GM23338 (cell line): ENCODE data around the gene RAB21. TPM values are rescaled to one million over a fixed set of nuclear protein-coding genes. Genes with fewer than 3 reads are reported as not detected.

Source experiments
- ATAC-seq: fragments of 200-7000 bp; cut with Tn5 transposase; 3 replicates; pipeline ENCODE4 v1.9.1; 2020
- DNase-seq: peaks from one replicate; pipeline ENCODE4 v3.0.0-alpha.2; 2015; ENCODE audit warnings: low spot score
- H2AFZ ChIP-seq: fragments of 200-600 bp; sonication (generic); 2 replicates; pipeline ENCODE4 v1.8.0; 2016; ENCODE audit warnings: antibody characterized with exemption, mild to moderate bottlenecking, moderate library complexity
- H3F3A ChIP-seq: fragments of 200-600 bp; sonication (generic); replicated peaks from 2 replicates; pipeline ENCODE4 v1.8.0; 2017; ENCODE audit warnings: antibody characterized with exemption, mixed run types, low read depth
- H3K27ac ChIP-seq: fragments of 200-600 bp; sonication (generic); 2 replicates; pipeline ENCODE4 v1.6.1; 2016; ENCODE audit warnings: low read depth
- H3K27me3 ChIP-seq: fragments of 200-600 bp; sonication (generic); 2 replicates; pipeline ENCODE4 v1.8.0; 2016; ENCODE audit warnings: mild to moderate bottlenecking, mixed run types, moderate library complexity; ENCODE audit not compliant: insufficient read depth
- H3K36me3 ChIP-seq: fragments of 200-600 bp; sonication (generic); 2 replicates; pipeline ENCODE4 v1.8.0; 2016; ENCODE audit warnings: mild to moderate bottlenecking; ENCODE audit not compliant: insufficient read depth
- H3K4me1 ChIP-seq: fragments of 200-600 bp; sonication (generic); 2 replicates; pipeline ENCODE4 v1.8.0; 2016; ENCODE audit warnings: mild to moderate bottlenecking, moderate library complexity; ENCODE audit not compliant: insufficient read depth
- H3K4me2 ChIP-seq: fragments of 200-600 bp; sonication (generic); 2 replicates; pipeline ENCODE4 v1.7.1; 2017; ENCODE audit warnings: mixed run types
- H3K4me3 ChIP-seq: fragments of 200-600 bp; sonication (generic); 2 replicates; pipeline ENCODE4 v1.6.1; 2016; ENCODE audit warnings: mixed run types
- H3K79me2 ChIP-seq: fragments of 200-600 bp; sonication (generic); replicated peaks from 2 replicates; pipeline ENCODE4 v1.8.0; 2017; ENCODE audit warnings: mild to moderate bottlenecking; ENCODE audit not compliant: insufficient read depth
- H3K9me2 ChIP-seq: fragments of 200-600 bp; sonication (generic); 2 replicates; pipeline ENCODE4 v1.8.0; 2017; ENCODE audit not compliant: insufficient read depth
- H4K20me1 ChIP-seq: fragments of 200-600 bp; sonication (generic); replicated peaks from 2 replicates; pipeline ENCODE4 v1.8.0; 2017; ENCODE audit warnings: mild to moderate bottlenecking; ENCODE audit not compliant: insufficient read depth
- H3K27ac Mint-ChIP-seq: 2 replicates; pipeline ENCODE4 v1.8.0; 2020; ENCODE audit warnings: inconsistent platforms, mild to moderate bottlenecking, moderate library complexity, mixed read lengths
- H3K27me3 Mint-ChIP-seq: 3 replicates; pipeline ENCODE4 v1.8.0; 2022; ENCODE audit warnings: low read depth, mild to moderate bottlenecking, moderate library complexity, mixed read lengths, inconsistent platforms; ENCODE audit not compliant: insufficient read depth, poor library complexity
- H3K36me3 Mint-ChIP-seq: 3 replicates; pipeline ENCODE4 v1.8.0; 2021; ENCODE audit warnings: low read depth, mild to moderate bottlenecking, inconsistent platforms, moderate library complexity, mixed read lengths
- H3K4me1 Mint-ChIP-seq: 3 replicates; pipeline ENCODE4 v1.8.0; 2020; ENCODE audit warnings: mild to moderate bottlenecking, inconsistent platforms, mixed read lengths
- H3K4me3 Mint-ChIP-seq: 3 replicates; pipeline ENCODE4 v1.8.0; 2021; ENCODE audit warnings: moderate library complexity, mild to moderate bottlenecking, inconsistent platforms, mixed read lengths
- H3K9me3 Mint-ChIP-seq: 3 replicates; pipeline ENCODE4 v1.8.0; 2020; ENCODE audit warnings: moderate library complexity, mild to moderate bottlenecking, inconsistent platforms, mixed read lengths
- CREB1 ChIP-seq: fragments of 250-450 bp; sonication (Bioruptor Pico); IDR thresholded peaks from 2 replicates; pipeline ENCODE4 v1.5.0; 2020; ENCODE audit warnings: low read depth, mild to moderate bottlenecking, moderate library complexity
- CTCF ChIP-seq, 2 experiments: fragments of 200-600 bp in 1 of 2; sonication (generic) in 1 of 2; conservative IDR thresholded peaks; 2 replicates each; pipeline versions ENCODE4 v1.5.1 to v1.6.1; 2016 to 2017; ENCODE audit warnings: antibody characterized with exemption in 2 of 2, low read depth in 2 of 2, mild to moderate bottlenecking in 2 of 2, moderate library complexity in 1 of 2
- ETS1 ChIP-seq: IDR thresholded peaks from 2 replicates; pipeline ENCODE4 v1.6.1; 2016; ENCODE audit warnings: antibody characterized with exemption
- EZH2 ChIP-seq: fragments of 200-600 bp; sonication (generic); IDR thresholded peaks from one replicate; pipeline ENCODE4 v1.8.0; 2017; ENCODE audit warnings: antibody characterized with exemption, mild to moderate bottlenecking, low read depth; ENCODE audit not compliant: unreplicated experiment
- EZH2phosphoT487 ChIP-seq: fragments of 200-600 bp; sonication (generic); IDR thresholded peaks from one replicate; pipeline ENCODE4 v1.8.1; 2018; ENCODE audit warnings: antibody characterized with exemption; ENCODE audit not compliant: unreplicated experiment
- JUNB ChIP-seq: IDR thresholded peaks from one replicate; pipeline ENCODE4 v1.6.1; 2016; ENCODE audit warnings: antibody characterized with exemption; ENCODE audit not compliant: unreplicated experiment
- NANOG ChIP-seq: IDR thresholded peaks from 2 replicates; pipeline ENCODE4 v1.6.1; 2016; ENCODE audit warnings: antibody characterized with exemption, borderline replicate concordance
- POLR2AphosphoS5 ChIP-seq: IDR thresholded peaks from 2 replicates; pipeline ENCODE4 v1.6.1; 2016; ENCODE audit warnings: antibody characterized with exemption, low read depth
- REST ChIP-seq: IDR thresholded peaks from one replicate; pipeline ENCODE4 v1.6.1; 2018; ENCODE audit warnings: antibody characterized with exemption; ENCODE audit not compliant: unreplicated experiment
- STAT1 ChIP-seq: IDR thresholded peaks from one replicate; pipeline ENCODE4 v1.6.1; 2016; ENCODE audit warnings: antibody characterized with exemption; ENCODE audit not compliant: unreplicated experiment
- ZNF114 ChIP-seq: fragments of 250-450 bp; sonication (Bioruptor Pico); IDR thresholded peaks from 2 replicates; pipeline ENCODE4 v1.5.0; 2020; ENCODE audit warnings: mild to moderate bottlenecking, moderate library complexity
- ZNF331 ChIP-seq: fragments of 250-450 bp; sonication (Bioruptor Pico); IDR thresholded peaks from 2 replicates; pipeline ENCODE4 v1.5.0; 2020; ENCODE audit warnings: low read depth, mild to moderate bottlenecking, moderate library complexity
- ZNF462 ChIP-seq: fragments of 250-450 bp; sonication (Bioruptor Pico); IDR thresholded peaks from 2 replicates; pipeline ENCODE4 v1.5.0; 2020; ENCODE audit warnings: mild to moderate bottlenecking, moderate library complexity
- polyA plus RNA-seq: library from polyadenylated mRNA; unstranded; fragments of >200 nt; fragmentation: Nextera tagmentation; extraction: Ambion mirVana; gene quantifications from 2 replicates; pipeline ENCODE4 v1.2.1, GENCODE V29; 2016
- total RNA-seq: library from RNA; depleted of rRNA; stranded (reverse); fragments of >200 nt; shearing (Covaris generic); gene quantifications from 2 replicates; pipeline ENCODE4 v1.2.3, GENCODE V29; 2014

Gene RAB21
- total and polyA plus RNA-seq, 2 experiments from 2014 or later = 9.8 to 27.2 TPM

- TF ChIP-seq ZNF462 (no peak), EZH2 (no peak)
These were observed 49.8 kb downstream of the RAB21 start (continued) for GRCh38 chr12:71804505-71804904.

GRCh38 chr12:71810921-71811320 is 56.3 kb downstream of the RAB21 start:
- Histone ChIP-seq H3K36me3 (no peaks in the 10 kb centered on the region), H4K20me1 (no peaks in the 10 kb centered on the region), H3K9me2 (no peaks in the 10 kb centered on the region), H2AFZ (no peak overlapping the region), H3F3A (no peaks in the 10 kb centered on the region), H3K4me2 (no peak overlapping the region), H3K4me3 (no peak overlapping the region), H3K79me2 (no peaks in the 10 kb centered on the region), H3K27ac (no peak overlapping the region), H3K27me3 (no peaks in the 10 kb centered on the region), H3K4me1 (no peaks in the 10 kb centered on the region)
- ATAC-seq (no peak), DNase-seq (no peak)
- Mint-ChIP-seq H3K4me1 (no peaks in the 10 kb centered on the region), H3K27ac (no peak overlapping the region), H3K36me3 (no peaks in the 10 kb centered on the region), H3K9me3 (no peaks in the 10 kb centered on the region), H3K4me3 (no peak overlapping the region), H3K27me3 (no peaks in the 10 kb centered on the region)
- no peak for TF ChIP-seq CREB1 (CRISPR knock-in tag)
- TF ChIP-seq EZH2phosphoT487 = no peak
- no peak for TF ChIP-seq JUNB
- no peak for TF ChIP-seq ETS1
- no peak for TF ChIP-seq ZNF331 (CRISPR knock-in tag)
- TF ChIP-seq CTCF (conservative IDR thresholded peaks at IDR 0.05; ENCODE audit: low read depth in 2 of 2) = no peak
- TF ChIP-seq REST = no peak
- no peak for TF ChIP-seq POLR2AphosphoS5
- TF ChIP-seq NANOG = no peak
- TF ChIP-seq STAT1 = no peak
- no peak for TF ChIP-seq ZNF114 (CRISPR knock-in tag)
- no peak for TF ChIP-seq EZH2
